GM12878 (cell line): ENCODE measurements around the gene SPINK6. TPM values are rescaled to one million over a fixed set of nuclear protein-coding genes. Genes with fewer than 3 reads are reported as not detected.

Experiments
- ATAC-seq: fragments of 200-7000 bp; cut with Tn5 transposase; 3 replicates; pipeline ENCODE4 v1.9.1; 2020; ENCODE audit warnings: mild to moderate bottlenecking, moderate library complexity
- BruUV-seq: library from RNA; stranded (reverse); fragments of 400-500 nt; replicated peaks from 2 replicates; lab custom pipeline; 2021; lab: Mats Ljungman, UMichigan
- CTCF ChIA-PET: fragments of 300-600 bp; sonication (Branson Sonifier 250); formaldehyde crosslinking; extraction: SDS; loops from one replicate; lab custom pipeline; 2021; ENCODE audit warnings: inconsistent platforms; lab: Yijun Ruan, JAX
- POLR2A ChIA-PET: fragments of 350-600 bp; formaldehyde crosslinking; extraction: SDS; loops from one replicate; lab custom pipeline; 2021; ENCODE audit warnings: inconsistent platforms; lab: Charles Lee
- RAD21 ChIA-PET: fragments of 300-600 bp; sonication (Branson Sonifier 250); formaldehyde crosslinking; loops from one replicate; lab custom pipeline; 2023; ENCODE audit warnings: antibody characterized with exemption; ENCODE audit not compliant: unreplicated experiment; lab: Charles Lee
- SMC1A ChIA-PET: fragments of 300-600 bp; sonication (Branson Sonifier 250); formaldehyde crosslinking; loops from one replicate; lab custom pipeline; 2023; ENCODE audit not compliant: unreplicated experiment, uncharacterized antibody; lab: Charles Lee
- DNase-seq: peaks from one replicate; pipeline ENCODE4 v3.0.0-alpha.2; 2011; ENCODE audit warnings: low read depth, low spot score
- FAIRE-seq: peaks from 3 replicates; lab custom pipeline; 2011; peaks lifted over from hg19 to GRCh38; lab: Jason Lieb, UNC
- H2AFZ ChIP-seq: 2 replicates; pipeline ENCODE4 v1.6.0; 2011; ENCODE audit warnings: low read depth, low read length, control low read depth; ENCODE audit not compliant: control insufficient read depth
- H3K27ac ChIP-seq: 2 replicates; pipeline ENCODE4 v1.5.1; 2011; ENCODE audit warnings: control low read depth; ENCODE audit not compliant: control insufficient read depth, insufficient read depth
- H3K27me3 ChIP-seq, 2 experiments: replicated peaks in 1 of 2; 2 replicates each; pipeline versions ENCODE4 v1.6.0 to v1.6.1; 2011; ENCODE audit warnings: low read length in 1 of 2; ENCODE audit not compliant: control insufficient read depth in 2 of 2, insufficient read depth in 2 of 2
- H3K36me3 ChIP-seq, 2 experiments: 2 replicates each; pipeline ENCODE4 v1.5.1; 2011; ENCODE audit warnings: low read length in 1 of 2; ENCODE audit not compliant: control insufficient read depth in 2 of 2, insufficient read depth in 2 of 2
- H3K4me1 ChIP-seq: 2 replicates; pipeline ENCODE4 v1.6.1; 2011; ENCODE audit warnings: mild to moderate bottlenecking, low read length, moderate library complexity, mixed read lengths; ENCODE audit not compliant: control insufficient read depth, insufficient read depth
- H3K4me2 ChIP-seq: 2 replicates; pipeline ENCODE4 v1.6.0; 2011; ENCODE audit warnings: control low read depth; ENCODE audit not compliant: control insufficient read depth, insufficient read depth
- H3K4me3 ChIP-seq: fragments of 200-600 bp; sonication (generic); 2 replicates; pipeline ENCODE4 v1.5.1; 2016
- H3K79me2 ChIP-seq: 2 replicates; pipeline ENCODE4 v1.6.0; 2011; ENCODE audit warnings: low read length; ENCODE audit not compliant: control insufficient read depth, insufficient read depth
- H3K9ac ChIP-seq: 2 replicates; pipeline ENCODE4 v1.8.0; 2011; ENCODE audit warnings: low read length, control low read depth, mixed read lengths; ENCODE audit not compliant: control insufficient read depth, insufficient read depth
- H3K9me3 ChIP-seq: replicated peaks from 3 replicates; pipeline ENCODE4 v1.5.1; 2011; ENCODE audit warnings: mild to moderate bottlenecking, low read length; ENCODE audit not compliant: control insufficient read depth, insufficient read depth
- H4K20me1 ChIP-seq: 2 replicates; pipeline ENCODE4 v1.6.0; 2011; ENCODE audit not compliant: control insufficient read depth, insufficient read depth
- BACH1 ChIP-seq: fragments of 450-650 bp; IDR thresholded peaks from 2 replicates; pipeline ENCODE4 v1.6.1; 2017; ENCODE audit warnings: mild to moderate bottlenecking, borderline replicate concordance
- CREB1 ChIP-seq: IDR thresholded peaks from 2 replicates; pipeline ENCODE4 v1.6.1; 2012; ENCODE audit warnings: low read depth, mild to moderate bottlenecking, inconsistent platforms
- E2F4 ChIP-seq: IDR thresholded peaks from 2 replicates; pipeline ENCODE4 v1.6.1; 2012; ENCODE audit warnings: low read depth, low read length, improper control_type of control experiment
- HDAC2 ChIP-seq: fragments of 200-600 bp; sonication (generic); IDR thresholded peaks from 2 replicates; pipeline ENCODE4 v1.6.1; 2017
- MXI1 ChIP-seq: fragments of 150-350 bp; IDR thresholded peaks from 2 replicates; pipeline ENCODE4 v1.6.1; 2011; ENCODE audit warnings: low read depth, mild to moderate bottlenecking, inconsistent platforms, low read length, improper control_type of control experiment
- PKNOX1 ChIP-seq: fragments of 450-650 bp; IDR thresholded peaks from 2 replicates; pipeline ENCODE4 v1.6.1; 2016; ENCODE audit warnings: mild to moderate bottlenecking
- RELA ChIP-seq: fragments of 450-650 bp; IDR thresholded peaks from 2 replicates; pipeline ENCODE4 v1.8.0; 2014; ENCODE audit warnings: borderline replicate concordance; ENCODE audit not compliant: partially characterized antibody
- SPI1 ChIP-seq: IDR thresholded peaks from 2 replicates; pipeline ENCODE4 v1.6.1; 2011; ENCODE audit warnings: low read depth, mild to moderate bottlenecking, low read length, moderate library complexity, borderline replicate concordance; ENCODE audit not compliant: insufficient read depth
- SRF ChIP-seq, 2 experiments: IDR thresholded peaks; 2 replicates each; pipeline ENCODE4 v1.6.1; 2011; ENCODE audit warnings: low read depth in 2 of 2, low read length in 2 of 2, mild to moderate bottlenecking in 1 of 2, moderate library complexity in 1 of 2
- SUZ12 ChIP-seq: fragments of 200-600 bp; sonication (generic); IDR thresholded peaks from one replicate; pipeline ENCODE4 v1.6.1; 2018; ENCODE audit warnings: antibody characterized with exemption, mild to moderate bottlenecking; ENCODE audit not compliant: unreplicated experiment
- ZBED1 ChIP-seq: IDR thresholded peaks from 2 replicates; pipeline ENCODE4 v1.6.1; 2016; ENCODE audit warnings: borderline replicate concordance
- WGBS: methylation state at CpG from one replicate; pipeline ENCODE4 v1.1.6; 2016; ENCODE audit warnings: low lambda C conversion rate; ENCODE audit not compliant: insufficient replicate concordance, insufficient coverage; ENCODE audit errors: missing lambda C conversion rate; 5-methylcytosine and 5-hydroxymethylcytosine counted together
- in situ Hi-C: fragments of 300-500 bp; cut with MboI; formaldehyde crosslinking; loops from 9 replicates; pipeline ENCODE4 v1.14.3; 2018; ENCODE audit warnings: mixed read lengths
- intact Hi-C: fragments of 100-400 bp; cut with micrococcal nuclease; formaldehyde crosslinking; loops from one replicate; pipeline ENCODE4 v1.14.2; 2022; ENCODE audit not compliant: unreplicated experiment
- polyA plus RNA-seq, 11 experiments: library from polyadenylated mRNA; depleted of rRNA in 4 of 11; unstranded in 6 of 11; stranded (reverse) in 5 of 11; fragments of >200 nt; fragmentation: Nextera tagmentation in 4 of 11; fragmentation: Illumina TruSeq in 1 of 11; extraction: Ambion mirVana in 4 of 11; extraction: Trizol in 1 of 11; gene quantifications; 1 replicate in 1 of 11; 2 replicates in 10 of 11; pipeline versions ENCODE4 v1.2.1 to v1.2.3, GENCODE V29; 2011 to 2016; ENCODE audit warnings: inconsistent platforms in 2 of 11, missing spikeins in 2 of 11, low read depth in 1 of 11
- total RNA-seq, 4 experiments: library from RNA; depleted of rRNA in 3 of 4; stranded (reverse); fragments of >200 nt in 3 of 4; fragmentation: Illumina TruSeq in 1 of 4; extraction: Trizol in 1 of 4; gene quantifications; 2 replicates each; pipeline versions ENCODE4 v1.2.1 to v1.2.3, GENCODE V29; 2013 to 2021

SPINK6 gene
- total and polyA plus RNA-seq, 10 of the 15 experiments (the other 5 are each of a cell fraction or from before 2014, with no cell fraction given) = not detected

- no peaks in the 10 kb centered on the region for H3K79me2 ChIP-seq
- POLR2A ChIA-PET = no interaction called here
- no TSS peak for BruUV-seq
- H3K27ac ChIP-seq = no peak overlapping the region
- H3K9me3 ChIP-seq = no peaks in the 10 kb centered on the region
- no peak overlapping the region for H3K9ac ChIP-seq
- no peaks in the 10 kb centered on the region for H3K27me3 ChIP-seq
- SMC1A ChIA-PET = no interaction called here
- TF ChIP-seq ZBED1 (no peak), PKNOX1 (no peak), SUZ12 (no peak), HDAC2 (no peak), SPI1 (no peak), BACH1 (no peak), SRF (IDR thresholded peaks at IDR 0.05; ENCODE audit: low read depth in 2 of 2, low read length in 2 of 2) (no peak), MXI1 (no peak), E2F4 (no peak), CREB1 (no peak), RELA (no peak)
- no peaks in the 10 kb centered on the region for H4K20me1 ChIP-seq
- no peak overlapping the region for H2AFZ ChIP-seq
- H3K36me3 ChIP-seq = no peaks in the 10 kb centered on the region
- in situ Hi-C loops (loop anchor here (5.0 to 25.0 kb wide), 3 partner anchors 311 to 861 kb away; no protein-coding TSS in a partner anchor), intact Hi-C loops (loop anchor here (5.0 to 10.0 kb wide), 3 partner anchors 176 to 781 kb away; no protein-coding TSS in a partner anchor)
- no peak overlapping the region for H3K4me2 ChIP-seq
- ATAC-seq (no peak), FAIRE-seq (no peak), DNase-seq (no peak)
- H3K4me3 ChIP-seq = no peak overlapping the region
- CTCF ChIA-PET = interaction anchor here (0.9 kb wide), 1 partner anchor 198 kb away, joined by 3 read pairs; no protein-coding TSS in a partner anchor
- 0% methylated on average over 2 of the region's 2 CpGs for WGBS
- no peaks in the 10 kb centered on the region for H3K4me1 ChIP-seq
- RAD21 ChIA-PET = no interaction called here
Observed at GRCh38 chr5:148176480-148176879, 26.4 kb upstream of the SPINK6 start.
